Gastrocnemius medialis (tissue), 4 donors: Measurements from ENCODE around the gene TJP3. TPM values are rescaled to one million over a fixed set of nuclear protein-coding genes. Genes with fewer than 3 reads are reported as not detected.

Experiments
- ATAC-seq, 2 donors: fragments of 150-250 bp; one replicate each; pipeline ENCODE4 v1.9.1; 2016
- DNase-seq, 2 donors: peaks; one replicate each; pipeline ENCODE4 v3.0.0-alpha.2; 2019
- H3K27ac ChIP-seq, 4 donors: fragments of 200-600 bp; sonication (generic); 1 replicate in 1 of 4; 2 replicates in 3 of 4; pipeline ENCODE4 v1.5.1; 2016 to 2018; ENCODE audit warnings: mild to moderate bottlenecking in 2 of 4, moderate library complexity in 1 of 4
- H3K27me3 ChIP-seq, 3 donors: fragments of 200-600 bp; sonication (generic) in 2 of 3; 1 replicate in 1 of 3; 2 replicates in 2 of 3; pipeline versions ENCODE4 v1.5.1 to v1.6.0; 2016 to 2019; ENCODE audit warnings: mild to moderate bottlenecking in 1 of 3, moderate library complexity in 1 of 3
- H3K36me3 ChIP-seq, 2 donors: fragments of 200-600 bp; sonication (generic) in 1 of 2; one replicate each; pipeline ENCODE4 v1.5.1; 2017 to 2018
- H3K4me1 ChIP-seq, 2 donors: fragments of 200-600 bp; sonication (generic) in 1 of 2; one replicate each; pipeline ENCODE4 v1.5.1; 2016 to 2017; ENCODE audit warnings: mild to moderate bottlenecking in 2 of 2
- H3K4me3 ChIP-seq, 4 donors: fragments of 200-600 bp; sonication (generic) in 3 of 4; 1 replicate in 1 of 4; 2 replicates in 3 of 4; pipeline ENCODE4 v1.5.1; 2016 to 2019; ENCODE audit warnings: mild to moderate bottlenecking in 2 of 4
- H3K9me3 ChIP-seq, 3 donors: fragments of 200-600 bp; sonication (generic) in 2 of 3; 1 replicate in 1 of 3; 2 replicates in 2 of 3; pipeline ENCODE4 v1.5.1; 2016 to 2019
- POLR2A ChIP-seq, 2 donors: fragments of 450-650 bp; IDR thresholded peaks; one replicate each; pipeline ENCODE4 v1.6.1; 2017; ENCODE audit warnings: antibody characterized with exemption in 2 of 2, mild to moderate bottlenecking in 2 of 2, moderate library complexity in 2 of 2
- in situ Hi-C, 4 donors: fragments of 200-750 bp; cut with MboI; loops; one replicate each; pipeline versions ENCODE4 v1.15.0 to v1.8.0; 2017; ENCODE audit warnings: low sequenced_read_pairs in 4 of 4
- intact Hi-C: fragments of 100-400 bp; cut with DNase I; formaldehyde crosslinking; loops from one replicate; pipeline ENCODE4 v1.15.1; 2023; ENCODE audit warnings: low total_unique reads
- total RNA-seq, 4 donors: library from RNA; depleted of rRNA; stranded (reverse); fragments of >200 nt; gene quantifications; one replicate each; pipeline versions ENCODE4 v1.1.0 to v1.2.3, GENCODE V29; 2016
- TF ChIP-seq, protein P1 (sequence below), 5 experiments: fragments of 450-650 bp in 3 of 5; fragments of 200-600 bp in 2 of 5; sonication (generic) in 2 of 5; IDR thresholded peaks in 4 of 5; conservative IDR thresholded peaks in 1 of 5; 1 replicate in 4 of 5; 2 replicates in 1 of 5; pipeline ENCODE4 v1.5.1; 2016 to 2019; ENCODE audit warnings: antibody characterized with exemption in 5 of 5, mild to moderate bottlenecking in 3 of 5, moderate library complexity in 3 of 5

TJP3 gene
- total RNA-seq, 4 donors from 2014 or later, result 0.67 to 3.7 (median 1.7) TPM

DNA sequence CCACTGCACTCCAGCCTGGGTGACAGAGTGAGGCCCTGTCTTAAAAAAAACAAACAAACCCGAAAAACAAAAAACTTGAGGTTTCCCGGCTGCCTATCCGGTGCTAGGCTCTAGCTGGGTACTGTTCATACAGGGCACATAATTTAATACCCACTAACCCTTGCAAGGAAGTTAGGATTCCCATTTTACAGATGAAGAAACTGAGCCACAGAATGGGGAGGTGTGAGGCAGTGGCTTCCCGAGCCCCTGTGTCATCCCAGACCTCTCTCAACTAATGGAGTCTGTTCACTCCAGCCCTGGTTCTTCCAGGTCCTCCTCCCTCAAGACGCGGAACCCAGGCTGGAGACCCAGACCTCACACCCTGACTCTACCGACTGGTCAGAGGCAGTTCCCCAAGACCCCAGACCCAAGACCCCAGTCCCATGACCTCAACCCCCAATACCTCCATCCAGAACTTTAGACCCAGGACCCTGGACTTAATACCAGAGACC, 52.7 kb downstream of the TJP3 start:
- intact Hi-C loops (loop anchor here (5.0 kb wide), 6 partner anchors 254 to 1926 kb away; partner anchors contain the start of genes ANKRD24, FZR1, SIRT6 and SLC39A3), in situ Hi-C loops (no loop called here)
- Histone ChIP-seq H3K4me1 (peaks cover 21 to 22% of the 10 kb centered on the region in 2 donors), H3K27me3 (no peaks in the 10 kb centered on the region), H3K4me3 (peak overlapping the region; percentile 70 to 95 (median 80)), H3K9me3 (no peaks in the 10 kb centered on the region), H3K27ac (peak overlapping the region; percentile 92 to 100 (median 98)), H3K36me3 (peaks cover 0 to 30% of the 10 kb centered on the region in 2 donors)
- TF ChIP-seq, protein P1, sequence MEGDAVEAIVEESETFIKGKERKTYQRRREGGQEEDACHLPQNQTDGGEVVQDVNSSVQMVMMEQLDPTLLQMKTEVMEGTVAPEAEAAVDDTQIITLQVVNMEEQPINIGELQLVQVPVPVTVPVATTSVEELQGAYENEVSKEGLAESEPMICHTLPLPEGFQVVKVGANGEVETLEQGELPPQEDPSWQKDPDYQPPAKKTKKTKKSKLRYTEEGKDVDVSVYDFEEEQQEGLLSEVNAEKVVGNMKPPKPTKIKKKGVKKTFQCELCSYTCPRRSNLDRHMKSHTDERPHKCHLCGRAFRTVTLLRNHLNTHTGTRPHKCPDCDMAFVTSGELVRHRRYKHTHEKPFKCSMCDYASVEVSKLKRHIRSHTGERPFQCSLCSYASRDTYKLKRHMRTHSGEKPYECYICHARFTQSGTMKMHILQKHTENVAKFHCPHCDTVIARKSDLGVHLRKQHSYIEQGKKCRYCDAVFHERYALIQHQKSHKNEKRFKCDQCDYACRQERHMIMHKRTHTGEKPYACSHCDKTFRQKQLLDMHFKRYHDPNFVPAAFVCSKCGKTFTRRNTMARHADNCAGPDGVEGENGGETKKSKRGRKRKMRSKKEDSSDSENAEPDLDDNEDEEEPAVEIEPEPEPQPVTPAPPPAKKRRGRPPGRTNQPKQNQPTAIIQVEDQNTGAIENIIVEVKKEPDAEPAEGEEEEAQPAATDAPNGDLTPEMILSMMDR (IDR thresholded peaks at IDR 0.05 in 4 of 5, conservative IDR thresholded peaks at IDR 0.05 in 1 of 5), result no peak
- no peak for TF ChIP-seq POLR2A (IDR thresholded peaks at IDR 0.05)
- DNase-seq (no peak), ATAC-seq (no peak)

DNA sequence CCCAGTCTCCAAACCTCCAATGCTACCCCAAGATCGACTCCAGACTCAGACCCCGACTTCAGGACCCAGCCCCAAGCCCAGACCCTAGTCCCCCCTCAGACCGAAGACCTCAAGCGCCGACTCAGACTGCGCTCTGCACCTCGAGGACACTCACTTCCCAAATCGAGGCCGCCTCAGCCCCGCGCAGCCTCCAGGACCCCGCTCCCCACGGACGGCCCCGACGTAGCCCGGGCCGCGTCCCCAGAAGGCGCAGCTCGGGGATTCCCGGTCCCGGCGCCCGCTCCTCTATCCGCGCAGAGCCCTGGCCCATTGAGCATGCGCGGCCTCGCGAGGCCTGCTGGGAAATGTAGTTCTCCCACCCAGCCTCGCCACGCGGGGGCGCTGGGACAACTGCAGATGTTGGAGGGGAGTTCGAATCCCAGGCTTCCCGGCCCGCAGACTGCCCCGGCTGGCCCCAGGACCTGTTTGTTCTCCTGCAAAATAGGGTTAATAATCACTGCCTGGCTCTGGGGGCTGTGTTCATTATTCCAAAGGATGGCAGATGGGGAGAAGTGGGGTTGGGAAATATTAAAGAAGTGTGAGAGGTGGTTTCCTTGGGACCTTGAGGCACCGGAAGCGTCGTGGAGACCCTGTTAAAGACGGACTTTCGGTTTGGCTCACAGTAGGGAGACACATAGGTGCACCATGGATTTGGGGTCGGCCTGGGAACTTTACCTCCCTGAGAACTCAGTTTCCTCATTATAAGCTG, 53.4 kb downstream of the TJP3 start, which contains the start of gene APBA3:
Gene APBA3 (minus strand): TSS at position 311 of the 748 bp plus-strand sequence. CDS start 1,428 bp downstream, outside the sequence.
- peak; percentile 27 to 47 for ATAC-seq
- Histone ChIP-seq H3K36me3 (peaks cover 0 to 35% of the 10 kb centered on the region in 2 donors), H3K27ac (peak within 1 kb of the TSS; percentile 92 to 100 (median 98)), H3K4me1 (peaks cover 21 to 22% of the 10 kb centered on the region in 2 donors), H3K4me3 (peak within 1 kb of the TSS; percentile 83 to 97 (median 90)), H3K27me3 (no peaks in the 10 kb centered on the region), H3K9me3 (no peaks in the 10 kb centered on the region)
- TF ChIP-seq POLR2A (IDR thresholded peaks at IDR 0.05), result peak; percentile 71 to 76
- TF ChIP-seq, protein P1 (IDR thresholded peaks at IDR 0.05 in 4 of 5, conservative IDR thresholded peaks at IDR 0.05 in 1 of 5), result peak; percentile 34 to 87 (median 81)
- in situ Hi-C loops, result no loop called here
- intact Hi-C loops, result loop anchor here (2.0 to 5.0 kb wide), 7 partner anchors 223 to 1926 kb away; partner anchors contain the start of genes ANKRD24, EEF2, FZR1 and SIRT6
- DNase-seq, result peak; percentile 79 to 89

DNA sequence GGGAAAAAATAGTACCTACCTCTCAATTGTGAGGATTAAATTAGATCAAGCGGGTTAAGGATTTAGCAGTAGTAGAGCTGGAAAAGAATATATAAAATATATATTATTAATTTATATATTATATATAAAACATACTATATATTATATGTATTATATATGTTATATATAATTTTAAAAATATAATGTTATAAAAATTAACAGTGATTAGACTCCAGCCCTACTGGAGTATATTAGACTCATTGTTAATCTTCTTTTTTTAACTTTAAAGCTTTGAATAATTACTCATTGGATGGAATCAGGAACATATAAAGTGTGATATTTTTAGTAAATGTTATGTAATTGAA, 53.9 kb downstream of the TJP3 start:
- in situ Hi-C loops, result no loop called here
- H3K9me3 ChIP-seq, result no peaks in the 10 kb centered on the region
- H3K27me3 ChIP-seq, result no peaks in the 10 kb centered on the region
- TF ChIP-seq, protein P1 (IDR thresholded peaks at IDR 0.05 in 4 of 5, conservative IDR thresholded peaks at IDR 0.05 in 1 of 5), result no peak
- TF ChIP-seq POLR2A (IDR thresholded peaks at IDR 0.05), result no peak
- DNase-seq (no peak), ATAC-seq (no peak)
- H3K4me3 ChIP-seq, result peak overlapping the region in 3 of 4 donors; percentile 74 to 97 (median 95)
- H3K27ac ChIP-seq, result peak overlapping the region; percentile 92 to 100 (median 98)
- peaks cover 21 to 22% of the 10 kb centered on the region in 2 donors for H3K4me1 ChIP-seq
- H3K36me3 ChIP-seq, result peaks cover 0 to 38% of the 10 kb centered on the region in 2 donors
- intact Hi-C loops, result loop anchor here (2.0 to 5.0 kb wide), 7 partner anchors 223 to 1925 kb away; partner anchors contain the start of genes ANKRD24, EEF2, FZR1 and SIRT6

DNA sequence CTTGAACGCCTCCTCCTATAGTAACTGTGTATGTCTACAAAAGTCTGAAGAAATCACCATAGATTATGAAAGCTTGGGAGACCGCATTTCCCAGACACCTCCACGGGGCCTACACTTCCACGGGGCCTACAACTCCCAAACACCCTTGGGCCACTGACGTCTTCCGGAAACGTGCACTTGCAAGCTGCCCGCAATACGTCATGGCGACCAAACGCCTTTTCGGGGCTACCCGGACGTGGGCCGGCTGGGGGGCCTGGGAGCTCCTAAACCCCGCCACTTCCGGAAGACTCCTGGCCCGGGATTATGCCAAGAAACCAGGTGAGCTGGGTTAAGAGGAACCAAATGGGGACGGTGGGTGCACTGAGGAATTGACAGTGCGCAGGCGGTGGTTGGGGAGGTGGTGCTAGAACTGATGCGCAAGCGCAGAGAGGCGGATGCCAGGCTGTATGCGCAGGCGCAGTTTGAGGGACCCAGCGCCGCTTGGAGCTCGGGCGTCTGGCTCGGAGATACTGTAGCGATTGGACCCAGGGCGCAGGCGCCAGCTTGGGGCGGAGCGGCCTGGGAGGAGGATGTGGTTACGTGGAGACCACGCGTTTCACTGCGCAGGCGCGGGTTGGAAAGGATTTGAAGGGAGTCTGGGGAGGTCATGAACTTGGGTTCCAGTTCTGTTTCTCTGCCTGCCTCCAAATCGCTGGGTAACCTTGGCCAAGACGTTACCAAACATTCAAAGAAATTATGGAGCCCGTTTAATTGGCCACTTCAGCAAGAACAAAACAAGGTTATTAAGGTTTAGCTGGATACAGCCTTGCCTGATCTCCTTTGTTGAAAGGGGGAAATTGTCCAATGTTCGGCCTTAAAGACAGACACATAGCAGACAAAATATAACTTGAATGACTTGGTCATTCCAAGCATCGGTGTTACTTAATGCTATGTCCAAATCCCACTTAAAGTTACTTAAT, 54.6 kb downstream of the TJP3 start, which contains the start of gene MRPL54:
Gene MRPL54 (plus strand): TSS at position 182 of the 959 bp plus-strand sequence. CDS start 19 bp downstream, at position 201.
- peak; percentile 95 to 96 for ATAC-seq
- peak within 1 kb of the TSS; percentile 83 to 97 (median 90) for H3K4me3 ChIP-seq
- peaks cover 21 to 22% of the 10 kb centered on the region in 2 donors for H3K4me1 ChIP-seq
- H3K9me3 ChIP-seq, result no peaks in the 10 kb centered on the region
- DNase-seq, result peak; percentile 98 to 99
- peak; percentile 68 to 78 for TF ChIP-seq POLR2A (IDR thresholded peaks at IDR 0.05)
- TF ChIP-seq, protein P1 (IDR thresholded peaks at IDR 0.05 in 4 of 5, conservative IDR thresholded peaks at IDR 0.05 in 1 of 5), result no peak
- intact Hi-C loops, result loop anchor here (2.0 to 5.0 kb wide), 7 partner anchors 222 to 1925 kb away; partner anchors contain the start of genes ANKRD24, EEF2, FZR1 and SIRT6
- in situ Hi-C loops, result no loop called here
- peaks cover 0 to 39% of the 10 kb centered on the region in 2 donors for H3K36me3 ChIP-seq
- H3K27ac ChIP-seq, result peak within 1 kb of the TSS; percentile 92 to 100 (median 98)
- no peaks in the 10 kb centered on the region for H3K27me3 ChIP-seq
